Vagina (tissue), 2 donors: ENCODE measurements around the gene RSPH10B2.
"Not testable (repeated sequence)": the region's sequence is repeated elsewhere in the genome, so short reads cannot be mapped to it uniquely, and the experiment has no call there.

Source experiments
- POLR2A ChIP-seq, 2 donors: fragments of 450-650 bp; IDR thresholded peaks; one replicate each; pipeline ENCODE4 v1.6.1; 2017; ENCODE audit warnings: antibody characterized with exemption in 2 of 2, mild to moderate bottlenecking in 2 of 2, moderate library complexity in 2 of 2
- POLR2AphosphoS5 ChIP-seq, 2 donors: sonication (generic); formaldehyde crosslinking; IDR thresholded peaks; one replicate each; pipeline ENCODE4 v1.9.0; 2017; ENCODE audit warnings: antibody characterized with exemption in 2 of 2, mild to moderate bottlenecking in 2 of 2, low read depth in 1 of 2; ENCODE audit not compliant: insufficient read depth in 1 of 2
- TF ChIP-seq, protein P1 (sequence below), 3 experiments: fragments of 450-650 bp in 2 of 3; fragments of 200-600 bp in 1 of 3; sonication (generic) in 1 of 3; IDR thresholded peaks; one replicate each; pipeline ENCODE4 v1.5.1; 2017 to 2019; ENCODE audit warnings: antibody characterized with exemption in 3 of 3, mild to moderate bottlenecking in 2 of 3, moderate library complexity in 2 of 3

DNA sequence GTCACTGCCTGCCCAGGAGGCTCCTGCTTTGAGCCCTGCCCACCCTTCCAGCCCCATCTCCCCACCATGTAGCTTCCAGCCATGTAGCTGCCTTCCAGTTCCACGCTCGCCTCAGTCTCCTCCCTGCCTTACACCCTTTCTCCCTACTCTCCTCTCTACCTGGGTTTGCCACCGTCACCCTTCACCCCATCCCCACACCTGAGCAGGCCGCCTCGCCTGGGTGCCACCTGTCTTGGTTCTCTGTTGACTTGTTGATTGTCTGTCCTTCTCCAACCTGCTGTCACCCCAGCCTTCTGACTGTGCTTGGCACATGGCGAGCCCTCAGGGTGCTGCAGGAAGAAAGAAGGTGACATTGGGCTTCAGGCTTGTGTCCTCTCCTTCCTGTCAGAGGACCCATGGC, 3.7 kb upstream of the RSPH10B2 start:
- TF ChIP-seq, protein P1, sequence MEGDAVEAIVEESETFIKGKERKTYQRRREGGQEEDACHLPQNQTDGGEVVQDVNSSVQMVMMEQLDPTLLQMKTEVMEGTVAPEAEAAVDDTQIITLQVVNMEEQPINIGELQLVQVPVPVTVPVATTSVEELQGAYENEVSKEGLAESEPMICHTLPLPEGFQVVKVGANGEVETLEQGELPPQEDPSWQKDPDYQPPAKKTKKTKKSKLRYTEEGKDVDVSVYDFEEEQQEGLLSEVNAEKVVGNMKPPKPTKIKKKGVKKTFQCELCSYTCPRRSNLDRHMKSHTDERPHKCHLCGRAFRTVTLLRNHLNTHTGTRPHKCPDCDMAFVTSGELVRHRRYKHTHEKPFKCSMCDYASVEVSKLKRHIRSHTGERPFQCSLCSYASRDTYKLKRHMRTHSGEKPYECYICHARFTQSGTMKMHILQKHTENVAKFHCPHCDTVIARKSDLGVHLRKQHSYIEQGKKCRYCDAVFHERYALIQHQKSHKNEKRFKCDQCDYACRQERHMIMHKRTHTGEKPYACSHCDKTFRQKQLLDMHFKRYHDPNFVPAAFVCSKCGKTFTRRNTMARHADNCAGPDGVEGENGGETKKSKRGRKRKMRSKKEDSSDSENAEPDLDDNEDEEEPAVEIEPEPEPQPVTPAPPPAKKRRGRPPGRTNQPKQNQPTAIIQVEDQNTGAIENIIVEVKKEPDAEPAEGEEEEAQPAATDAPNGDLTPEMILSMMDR (IDR thresholded peaks at IDR 0.05): not testable (repeated sequence)
- not testable (repeated sequence) for TF ChIP-seq POLR2A (IDR thresholded peaks at IDR 0.05); POLR2AphosphoS5 (IDR thresholded peaks at IDR 0.05; ENCODE audit: insufficient read depth in 1 of 2, low read depth in 1 of 2)
